Endothelial cell of hepatic sinusoid (primary cell): ENCODE results near the gene HDAC4.

Experiments used
- in situ Hi-C: cut with HindIII; loops from 2 replicates; pipeline ENCODE4 v1.10.0; 2017; ENCODE audit warnings: low sequenced_read_pairs

HDAC4 gene

DNA sequence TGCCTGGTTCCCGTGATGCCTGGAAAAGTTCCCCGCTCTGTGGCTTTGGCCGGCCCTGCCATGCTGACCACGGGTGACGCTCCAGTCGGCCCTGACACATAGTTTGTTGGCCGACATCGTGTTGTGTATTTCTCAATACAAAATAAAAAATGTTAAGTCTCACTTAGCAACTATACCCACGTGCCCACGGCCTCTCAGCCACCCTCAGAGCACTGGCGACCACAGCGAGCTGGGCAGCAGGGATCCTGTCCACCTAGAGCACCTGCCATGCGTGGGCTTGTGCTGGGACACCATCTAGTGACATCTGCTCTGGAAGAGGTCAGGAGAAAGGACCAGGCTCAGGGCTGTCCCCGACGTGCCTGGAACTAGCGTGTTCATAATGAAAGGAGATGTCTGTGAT lies 261.7 kb downstream of the HDAC4 start:
- in situ Hi-C loops: no loop called here

DNA sequence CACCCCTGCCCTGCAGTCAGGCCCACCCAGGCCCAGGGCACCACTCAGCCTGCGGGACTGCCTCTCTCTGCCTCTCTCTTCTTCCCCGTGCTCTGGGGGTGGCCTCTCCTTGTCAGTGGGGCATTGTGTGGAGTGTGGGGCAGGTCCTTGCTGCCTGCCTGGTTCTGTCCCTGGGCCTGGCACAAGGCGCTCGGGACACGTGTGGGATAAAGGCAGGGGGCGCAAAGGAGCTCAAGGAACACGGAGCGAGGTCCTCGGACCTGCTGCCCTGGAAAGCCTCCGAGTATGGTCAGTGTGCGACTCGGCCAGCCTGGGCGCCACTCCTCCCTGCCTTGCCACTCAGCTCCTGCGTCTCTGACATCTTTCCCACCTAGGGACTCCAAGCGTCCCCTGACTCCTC lies 262.2 kb downstream of the HDAC4 start:
- in situ Hi-C loops: no loop called here

GRCh38 chr2:239137898-239138283 lies 262.9 kb downstream of the HDAC4 start:
- in situ Hi-C loops: no loop called here

GRCh38 chr2:239137165-239137897 lies 263.5 kb downstream of the HDAC4 start:
- in situ Hi-C loops: no loop called here

DNA sequence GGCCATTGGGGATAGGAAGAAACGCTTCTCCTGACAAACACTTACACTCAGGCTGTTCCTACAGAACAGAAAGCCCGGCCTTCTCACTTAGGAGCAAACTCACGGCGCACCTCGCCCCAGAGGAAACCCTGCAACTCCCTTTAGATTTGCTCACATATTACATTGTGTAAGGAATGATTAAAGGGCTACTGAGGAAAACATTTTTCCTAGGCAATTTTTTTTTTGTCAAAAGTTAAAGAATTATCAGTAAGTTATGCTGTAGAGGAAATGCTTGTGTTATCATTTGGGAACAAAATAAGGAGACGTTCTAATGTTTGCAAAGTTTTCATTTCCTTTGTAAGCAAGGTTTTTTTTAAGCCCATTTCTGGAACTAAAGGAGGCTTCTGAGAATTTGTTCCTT lies 264.1 kb downstream of the HDAC4 start:
- in situ Hi-C loops: no loop called here

GRCh38 chr2:239136203-239136602 lies 264.6 kb downstream of the HDAC4 start:
- in situ Hi-C loops: no loop called here

GRCh38 chr2:239135531-239135930 lies 265.3 kb downstream of the HDAC4 start:
- in situ Hi-C loops: no loop called here

- in situ Hi-C loops: no loop called here
These were observed 266.8 kb downstream of the HDAC4 start for GRCh38 chr2:239133945-239134570.

- in situ Hi-C loops: no loop called here
These were observed 268.0 kb downstream of the HDAC4 start for GRCh38 chr2:239132786-239133185.

- in situ Hi-C loops: no loop called here
These were observed 268.6 kb downstream of the HDAC4 start for GRCh38 chr2:239132156-239132709.

GRCh38 chr2:239131521-239131920 lies 269.3 kb downstream of the HDAC4 start:
- in situ Hi-C loops: no loop called here

DNA sequence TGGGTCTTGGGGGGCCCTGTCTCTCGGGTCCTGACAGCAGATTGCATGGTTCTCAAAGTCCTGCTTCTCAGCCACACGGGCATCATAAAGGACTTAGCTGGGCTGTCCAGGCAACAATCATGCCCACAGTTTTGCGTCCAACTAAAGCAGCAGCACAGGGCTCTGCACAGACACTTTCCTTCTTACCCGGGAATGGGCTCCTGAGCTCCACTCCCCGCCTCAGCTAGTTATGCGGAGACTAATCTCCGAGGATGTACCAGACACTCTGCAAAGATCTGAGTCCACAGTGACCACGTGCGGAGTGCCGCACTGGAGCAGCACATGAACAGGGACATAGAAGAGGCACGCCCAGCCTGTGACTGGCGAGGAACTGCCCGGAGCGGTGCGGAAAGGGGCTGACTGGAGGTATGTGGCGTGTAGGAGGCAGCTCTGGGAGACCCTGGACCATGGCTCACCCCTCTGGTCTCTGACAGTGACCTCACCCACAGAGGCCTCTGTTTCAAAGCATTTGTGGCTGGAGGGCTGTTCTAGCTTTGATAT lies 270.0 kb downstream of the HDAC4 start:
- in situ Hi-C loops: no loop called here

GRCh38 chr2:239130041-239130440 lies 270.8 kb downstream of the HDAC4 start:
- in situ Hi-C loops: no loop called here

- in situ Hi-C loops: no loop called here
These were observed 271.5 kb downstream of the HDAC4 start for GRCh38 chr2:239129147-239129920.

DNA sequence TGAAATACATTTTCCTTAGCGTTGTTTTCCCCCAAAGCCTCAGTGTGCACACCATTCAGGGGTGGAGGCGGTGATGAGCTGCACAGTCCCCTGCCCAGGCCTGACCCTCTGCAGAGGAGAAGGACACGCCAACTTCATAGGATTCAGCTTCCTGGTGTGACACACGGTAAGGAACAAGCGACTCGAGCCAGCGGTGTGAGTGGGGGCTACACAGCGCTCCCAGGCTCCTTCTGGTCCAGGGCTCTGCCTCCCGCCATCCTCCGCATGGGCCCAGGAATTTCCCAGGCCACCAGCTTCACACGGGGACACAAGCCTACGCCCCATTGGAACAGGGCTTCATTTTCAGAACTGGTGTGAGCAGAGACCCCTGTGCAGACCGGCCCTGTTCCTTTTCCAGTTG lies 272.1 kb downstream of the HDAC4 start:
- in situ Hi-C loops: no loop called here

DNA sequence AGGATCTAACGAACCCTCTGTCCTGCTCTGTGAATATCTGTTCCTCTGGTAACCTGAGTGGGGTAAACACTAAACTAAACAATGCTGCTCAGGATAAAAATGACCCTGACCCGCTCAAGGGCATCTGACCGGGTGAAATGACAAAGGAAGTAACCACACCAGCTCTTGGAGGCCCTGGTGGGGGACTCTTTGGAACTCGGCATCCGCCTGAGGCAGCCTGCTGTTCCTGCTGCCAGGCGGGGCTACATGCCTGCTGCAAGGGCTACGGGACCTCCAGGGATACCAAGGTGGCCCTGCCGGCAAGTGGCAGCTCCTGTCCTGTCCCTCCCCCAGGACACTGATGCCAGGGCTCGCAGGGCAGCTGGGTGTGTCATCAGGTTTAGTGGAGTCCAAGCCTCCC lies 273.3 kb downstream of the HDAC4 start:
- in situ Hi-C loops: no loop called here

GRCh38 chr2:239125726-239126675 lies 274.8 kb downstream of the HDAC4 start:
- in situ Hi-C loops: no loop called here

- in situ Hi-C loops: no loop called here
These were observed 276.5 kb downstream of the HDAC4 start for GRCh38 chr2:239124152-239124899.

DNA sequence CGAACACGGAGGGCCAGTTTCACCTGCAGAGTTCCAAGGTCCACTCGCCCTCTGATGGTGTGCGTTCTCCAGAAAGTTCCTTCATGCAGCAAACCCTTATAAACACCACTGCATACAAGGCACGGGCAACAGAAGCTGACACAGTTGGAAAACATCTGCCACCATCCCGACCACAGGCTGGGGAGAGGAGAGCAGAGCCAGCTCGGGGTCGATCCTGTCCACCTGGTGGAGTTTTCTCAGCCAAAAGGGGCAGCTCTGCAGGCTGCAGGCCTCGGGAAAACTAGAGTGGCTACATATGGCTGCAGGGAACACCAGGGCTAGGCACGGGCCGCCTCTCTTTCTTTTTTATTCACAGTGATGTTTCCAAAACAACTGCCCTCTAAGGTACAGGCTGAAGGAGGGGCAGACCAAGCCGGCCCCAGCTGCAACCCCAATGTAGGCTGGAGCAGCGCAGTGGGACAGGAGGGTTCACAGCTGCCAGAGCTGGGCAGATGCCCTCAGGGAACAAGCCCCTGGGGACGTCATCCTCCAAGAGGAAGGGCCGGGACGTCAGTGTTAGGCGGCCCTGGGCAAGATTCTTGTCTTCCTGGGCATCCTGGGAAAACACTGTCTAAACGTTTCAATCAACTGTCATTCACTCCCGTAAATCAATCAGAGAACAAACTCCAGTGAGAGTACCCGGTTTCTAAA lies 278.3 kb downstream of the HDAC4 start:
- in situ Hi-C loops: no loop called here
